AG20443 (cell line): ENCODE results near the gene CMPK2.

Experiments used
- DNase-seq: peaks from one replicate; pipeline ENCODE4 v3.0.0; 2012; ENCODE audit warnings: low spot score, mixed read lengths

CMPK2 gene

DNA sequence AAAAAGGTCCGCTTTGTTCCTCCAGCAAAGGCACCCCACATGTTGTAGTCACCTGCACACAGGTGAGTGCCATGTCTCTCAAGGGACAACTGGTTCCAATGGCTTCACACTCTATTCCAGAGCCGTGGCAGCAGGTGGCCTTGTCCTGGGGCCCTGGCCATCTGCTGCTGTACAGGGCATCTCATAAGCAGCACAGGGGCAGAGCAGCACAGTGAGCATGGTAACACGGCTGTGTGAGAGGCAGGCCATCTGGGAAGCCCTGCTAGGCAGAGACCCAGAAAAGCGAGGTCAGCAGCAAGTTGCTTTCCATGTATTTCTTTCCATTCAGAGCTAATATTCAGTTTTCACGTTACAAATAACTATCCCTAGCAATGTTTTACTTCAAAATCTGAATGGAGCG lies 54.7 kb downstream of the CMPK2 start:
- no peak for DNase-seq

DNA sequence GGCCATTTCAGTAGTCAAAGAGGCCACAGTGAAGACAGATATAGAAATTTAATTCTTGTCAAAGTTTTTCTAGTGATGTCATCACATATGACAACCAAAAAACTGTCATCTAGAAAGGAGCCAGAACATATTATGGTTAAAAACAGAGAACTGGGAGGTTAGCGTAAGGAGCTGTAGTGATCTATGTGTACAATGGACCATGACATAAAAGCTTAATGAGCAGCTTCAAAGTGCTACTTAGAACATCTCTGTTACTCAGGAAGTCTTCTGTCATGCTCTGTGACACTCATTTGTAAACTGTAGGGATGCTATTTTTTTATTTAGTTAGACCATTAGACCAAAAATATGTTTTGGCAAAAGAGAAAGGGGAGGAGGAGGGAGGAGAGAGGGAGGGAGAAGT lies 57.3 kb downstream of the CMPK2 start:
- DNase-seq = no peak

DNA sequence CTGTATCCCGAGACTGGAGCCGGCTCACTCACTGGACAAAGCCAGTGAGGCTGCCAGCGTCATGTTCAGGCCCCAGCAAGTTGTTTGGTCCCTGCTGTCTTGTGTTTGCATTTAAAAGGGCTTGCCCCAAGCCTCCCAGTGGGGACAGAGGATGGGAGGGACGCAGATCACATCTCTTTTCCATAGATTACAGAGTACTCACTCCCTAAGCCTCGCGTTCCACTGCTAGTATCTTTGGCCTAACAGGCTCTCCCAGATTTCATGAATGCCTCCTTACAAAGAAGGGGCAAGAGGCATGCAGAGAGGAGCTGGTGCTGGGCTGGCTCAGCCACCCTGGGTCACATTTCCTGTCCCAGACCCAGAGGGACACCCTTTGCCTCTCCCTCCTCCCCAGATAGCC lies 59.1 kb downstream of the CMPK2 start:
- DNase-seq = no peak

- no peak for DNase-seq
These were observed 65.2 kb downstream of the CMPK2 start for GRCh38 chr2:6800553-6800952.
